Astrocyte of the cerebellum (primary cell): ENCODE results near the gene ANGEL1.

ENCODE experiments used
- DNase-seq: peaks from one replicate; pipeline ENCODE4 v3.0.0-alpha.2; 2011; ENCODE audit warnings: low read depth
- H3K4me3 ChIP-seq: 2 replicates; pipeline ENCODE4 v1.5.1; 2011; ENCODE audit warnings: mild to moderate bottlenecking, low read depth, low read length, moderate library complexity
- in situ Hi-C: cut with HindIII; loops from 2 replicates; pipeline ENCODE4 v1.10.0; 2017; ENCODE audit warnings: low sequenced_read_pairs
- TF ChIP-seq, protein P1 (sequence below): IDR thresholded peaks from 2 replicates; pipeline ENCODE4 v1.5.1; 2012; ENCODE audit warnings: low read length, low read depth, moderate library complexity, mild to moderate bottlenecking; ENCODE audit errors: missing control alignments

The ANGEL1 gene

DNA sequence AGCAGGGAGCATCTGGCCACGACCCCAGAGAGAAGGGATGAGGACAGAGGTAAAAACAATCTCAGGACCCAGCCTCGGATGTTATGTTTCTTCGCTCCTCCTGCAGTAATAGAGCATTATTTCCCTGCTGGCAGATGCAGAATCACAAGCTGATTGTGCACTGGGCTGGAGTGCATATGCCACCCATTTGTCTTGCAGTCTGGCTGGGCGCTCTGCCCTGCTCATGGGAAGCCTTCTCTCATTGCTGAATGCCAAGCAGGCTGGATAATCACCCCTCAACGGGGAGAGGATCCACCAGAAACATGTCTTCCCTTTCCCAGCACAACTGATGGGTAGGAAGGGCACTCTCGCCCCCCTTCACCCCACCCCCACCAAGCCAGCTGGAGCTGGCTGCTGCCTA is 59.9 kb downstream of the ANGEL1 start:
- H3K4me3 ChIP-seq = no peak overlapping the region
- no peak for DNase-seq
- TF ChIP-seq, protein P1, sequence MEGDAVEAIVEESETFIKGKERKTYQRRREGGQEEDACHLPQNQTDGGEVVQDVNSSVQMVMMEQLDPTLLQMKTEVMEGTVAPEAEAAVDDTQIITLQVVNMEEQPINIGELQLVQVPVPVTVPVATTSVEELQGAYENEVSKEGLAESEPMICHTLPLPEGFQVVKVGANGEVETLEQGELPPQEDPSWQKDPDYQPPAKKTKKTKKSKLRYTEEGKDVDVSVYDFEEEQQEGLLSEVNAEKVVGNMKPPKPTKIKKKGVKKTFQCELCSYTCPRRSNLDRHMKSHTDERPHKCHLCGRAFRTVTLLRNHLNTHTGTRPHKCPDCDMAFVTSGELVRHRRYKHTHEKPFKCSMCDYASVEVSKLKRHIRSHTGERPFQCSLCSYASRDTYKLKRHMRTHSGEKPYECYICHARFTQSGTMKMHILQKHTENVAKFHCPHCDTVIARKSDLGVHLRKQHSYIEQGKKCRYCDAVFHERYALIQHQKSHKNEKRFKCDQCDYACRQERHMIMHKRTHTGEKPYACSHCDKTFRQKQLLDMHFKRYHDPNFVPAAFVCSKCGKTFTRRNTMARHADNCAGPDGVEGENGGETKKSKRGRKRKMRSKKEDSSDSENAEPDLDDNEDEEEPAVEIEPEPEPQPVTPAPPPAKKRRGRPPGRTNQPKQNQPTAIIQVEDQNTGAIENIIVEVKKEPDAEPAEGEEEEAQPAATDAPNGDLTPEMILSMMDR = no peak
- in situ Hi-C loops = no loop called here

DNA sequence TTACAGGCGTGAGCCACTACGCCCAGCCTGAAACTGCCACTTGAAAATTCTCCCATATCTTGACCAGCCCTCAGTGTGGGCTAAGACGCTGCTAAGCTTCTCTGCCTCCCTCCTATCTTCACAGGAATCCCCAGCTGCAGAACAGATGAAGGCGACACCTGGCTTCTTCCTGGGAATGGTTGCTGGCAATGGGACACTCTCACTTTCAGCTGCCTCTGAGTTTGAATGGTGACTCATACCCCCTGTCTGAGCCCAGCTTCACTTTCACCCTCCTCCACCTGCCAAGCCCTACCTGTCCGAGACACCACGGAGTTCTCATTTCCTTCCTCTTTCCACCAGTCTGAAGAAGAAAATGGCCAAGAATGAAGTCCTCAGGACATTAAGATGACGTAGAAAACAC is 69.7 kb downstream of the ANGEL1 start:
- DNase-seq = no peak
- TF ChIP-seq, protein P1 = no peak
- in situ Hi-C loops = no loop called here
- H3K4me3 ChIP-seq = no peak overlapping the region

DNA sequence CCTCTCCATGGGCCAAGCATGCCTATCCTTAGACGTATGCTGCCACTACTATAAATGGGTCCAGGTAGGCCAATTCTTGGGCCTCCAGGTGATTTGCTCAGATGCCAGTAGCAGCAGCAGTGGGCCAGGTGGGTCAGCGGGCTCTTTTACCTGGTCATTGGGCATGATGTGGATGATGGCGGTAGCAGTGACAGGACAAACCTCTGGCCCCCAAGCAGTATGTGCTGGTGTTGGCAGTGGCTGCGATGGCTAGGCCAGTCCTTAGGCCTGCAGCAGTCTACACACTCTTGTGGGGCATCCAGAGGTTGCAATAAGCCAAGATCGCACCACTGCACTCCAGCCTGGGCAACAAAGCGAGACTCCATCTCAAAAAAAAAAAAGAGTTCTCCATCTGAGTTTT is 70.5 kb downstream of the ANGEL1 start:
- DNase-seq = no peak
- in situ Hi-C loops = no loop called here
- TF ChIP-seq, protein P1 = no peak
- H3K4me3 ChIP-seq = no peak overlapping the region

DNA sequence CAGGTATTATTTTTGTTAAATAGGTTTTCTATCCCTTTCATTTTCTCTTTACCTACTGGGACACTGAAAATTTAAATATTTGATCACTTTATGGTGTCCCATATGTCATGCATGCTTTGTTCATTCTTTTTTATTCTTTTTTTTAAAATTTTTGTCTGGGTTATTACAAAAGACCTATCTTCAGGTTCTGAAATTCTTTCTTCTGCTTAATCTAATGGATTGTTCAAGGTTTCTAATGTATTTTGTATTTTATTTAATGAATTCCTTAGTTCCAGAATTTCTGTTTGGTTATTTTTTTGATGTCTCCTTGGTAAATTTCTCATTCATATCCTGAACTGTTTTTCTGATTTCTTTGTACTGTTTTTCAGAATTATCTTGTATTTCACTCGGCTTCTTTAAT is 71.6 kb downstream of the ANGEL1 start:
- in situ Hi-C loops = no loop called here
- TF ChIP-seq, protein P1 = no peak
- no peak overlapping the region for H3K4me3 ChIP-seq
- DNase-seq = no peak
